GM12875 (cell line): ENCODE measurements around the gene FMO2.
"Not testable (repeated sequence)": the region's sequence is repeated elsewhere in the genome, so short reads cannot be mapped to it uniquely, and the experiment has no call there.

Source experiments
- H3K4me3 ChIP-seq: one replicate; pipeline ENCODE4 v1.5.1; 2011; ENCODE audit warnings: low read depth, low read length, control low read depth
- CTCF ChIP-seq: IDR thresholded peaks from 2 replicates; pipeline ENCODE4 v1.5.1; 2011; ENCODE audit warnings: low read depth, mild to moderate bottlenecking, control low read depth, inconsistent platforms, low read length, moderate library complexity, borderline replicate concordance; ENCODE audit not compliant: insufficient read depth

Gene FMO2

GRCh38 chr1:171222936-171223335 is 37.8 kb downstream of the FMO2 start:
- H3K4me3 ChIP-seq = no peak overlapping the region
- TF ChIP-seq CTCF = no peak

- not testable (repeated sequence) for H3K4me3 ChIP-seq
Measured at GRCh38 chr1:171224257-171224656, 39.2 kb downstream of the FMO2 start.

GRCh38 chr1:171226747-171227370 is 41.8 kb downstream of the FMO2 start:
- no peak overlapping the region for H3K4me3 ChIP-seq
- TF ChIP-seq CTCF = peak; percentile 62; the same call in 1 of the 2 replicates

- no peak for TF ChIP-seq CTCF
- H3K4me3 ChIP-seq = no peak overlapping the region
Measured at GRCh38 chr1:171231326-171231725, 46.2 kb downstream of the FMO2 start.

- no peak for TF ChIP-seq CTCF
- no peak overlapping the region for H3K4me3 ChIP-seq
Measured at GRCh38 chr1:171233183-171233582, 48.1 kb downstream of the FMO2 start.

GRCh38 chr1:171236231-171236630 is 51.1 kb downstream of the FMO2 start:
- H3K4me3 ChIP-seq = not testable (repeated sequence)

- H3K4me3 ChIP-seq = no peak overlapping the region
- TF ChIP-seq CTCF = no peak
Measured at GRCh38 chr1:171243878-171244277, 58.8 kb downstream of the FMO2 start.

GRCh38 chr1:171245458-171246064 is 60.5 kb downstream of the FMO2 start:
- no peak overlapping the region for H3K4me3 ChIP-seq
- peak; percentile 81 for TF ChIP-seq CTCF
